Mammary epithelial cell (primary cell): ENCODE data around the gene CFAP251.

Experiments
- EZH2 ChIP-seq: IDR thresholded peaks from 2 replicates; pipeline ENCODE4 v1.6.1; 2012; ENCODE audit warnings: low read length, inconsistent platforms, borderline replicate concordance
- TF ChIP-seq, protein P1 (sequence below), 2 donors: IDR thresholded peaks in 1 of 2; conservative IDR thresholded peaks in 1 of 2; 2 replicates each; pipeline ENCODE4 v1.5.1; 2011 to 2012; ENCODE audit warnings: inconsistent platforms in 2 of 2, low read length in 2 of 2, mild to moderate bottlenecking in 2 of 2, control low read depth in 1 of 2, low read depth in 1 of 2; ENCODE audit not compliant: insufficient read depth in 1 of 2; ENCODE audit errors: extremely low read depth in 1 of 2

DNA sequence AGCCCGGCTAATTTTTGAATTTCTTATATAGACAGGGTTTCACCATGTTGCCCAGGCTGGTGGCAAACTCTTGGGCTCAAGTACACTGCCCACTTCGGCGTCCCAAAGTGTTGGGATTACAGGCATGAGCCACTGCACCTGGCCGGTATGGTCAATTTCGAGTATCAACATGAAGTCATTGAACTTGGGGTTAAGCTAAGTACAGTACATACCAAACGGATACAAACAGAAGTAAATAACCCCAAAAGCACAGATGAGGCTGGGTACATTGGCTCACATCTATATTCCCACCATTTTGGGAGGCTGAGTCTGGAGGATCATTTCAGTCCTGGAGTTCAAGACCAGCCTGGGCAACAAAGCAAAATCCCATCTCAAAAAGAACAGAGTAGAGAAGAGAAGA lies 42.8 kb upstream of the CFAP251 start:
- TF ChIP-seq, protein P1, sequence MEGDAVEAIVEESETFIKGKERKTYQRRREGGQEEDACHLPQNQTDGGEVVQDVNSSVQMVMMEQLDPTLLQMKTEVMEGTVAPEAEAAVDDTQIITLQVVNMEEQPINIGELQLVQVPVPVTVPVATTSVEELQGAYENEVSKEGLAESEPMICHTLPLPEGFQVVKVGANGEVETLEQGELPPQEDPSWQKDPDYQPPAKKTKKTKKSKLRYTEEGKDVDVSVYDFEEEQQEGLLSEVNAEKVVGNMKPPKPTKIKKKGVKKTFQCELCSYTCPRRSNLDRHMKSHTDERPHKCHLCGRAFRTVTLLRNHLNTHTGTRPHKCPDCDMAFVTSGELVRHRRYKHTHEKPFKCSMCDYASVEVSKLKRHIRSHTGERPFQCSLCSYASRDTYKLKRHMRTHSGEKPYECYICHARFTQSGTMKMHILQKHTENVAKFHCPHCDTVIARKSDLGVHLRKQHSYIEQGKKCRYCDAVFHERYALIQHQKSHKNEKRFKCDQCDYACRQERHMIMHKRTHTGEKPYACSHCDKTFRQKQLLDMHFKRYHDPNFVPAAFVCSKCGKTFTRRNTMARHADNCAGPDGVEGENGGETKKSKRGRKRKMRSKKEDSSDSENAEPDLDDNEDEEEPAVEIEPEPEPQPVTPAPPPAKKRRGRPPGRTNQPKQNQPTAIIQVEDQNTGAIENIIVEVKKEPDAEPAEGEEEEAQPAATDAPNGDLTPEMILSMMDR (conservative IDR thresholded peaks at IDR 0.05 in 1 of 2, IDR thresholded peaks at IDR 0.05 in 1 of 2; ENCODE audit: extremely low read depth in 1 of 2, insufficient read depth in 1 of 2, low read depth in 1 of 2, low read length in 2 of 2): no peak
- TF ChIP-seq EZH2: no peak
